Measurements from ENCODE around the gene PWWP2B. TPM values are rescaled to one million over a fixed set of nuclear protein-coding genes. Genes with fewer than 3 reads are reported as not detected.

PWWP2B gene
- total and polyA plus RNA-seq, 10 of the 15 experiments (the other 5 are each of a cell fraction or from before 2014, with no cell fraction given) = 0.04 to 0.87 (median 0.35) TPM; not detected in 4

DNA sequence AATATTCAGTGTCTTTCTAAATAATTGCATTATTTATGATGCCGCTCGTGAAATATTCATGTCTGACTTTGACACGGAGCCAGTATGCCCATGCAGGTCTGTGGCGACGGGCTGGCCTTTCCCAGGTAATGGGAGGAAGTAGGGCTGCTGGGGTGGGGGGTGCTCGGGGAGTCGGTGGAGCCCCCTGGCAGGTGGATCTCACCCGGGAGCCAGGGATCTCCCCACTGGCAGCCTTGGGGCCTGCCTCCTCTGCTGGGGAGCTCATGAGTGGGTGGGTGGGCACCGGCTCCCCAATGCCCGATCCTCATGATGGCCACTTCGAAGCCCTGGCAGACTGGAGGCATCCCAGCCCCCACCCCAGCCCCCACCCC, 52.8 kb downstream of the PWWP2B start (continued):
- TF ChIP-seq POLR2A (IDR thresholded peaks at IDR 0.05; ENCODE audit: low read depth, low read length) (no peak), SRF (IDR thresholded peaks at IDR 0.05; ENCODE audit: low read depth in 2 of 2, low read length in 2 of 2) (no peak), SREBF1 (IDR thresholded peaks at IDR 0.05; ENCODE audit: low read length) (no peak), STAT1 (conservative IDR thresholded peaks at IDR 0.05) (no peak)
- TF ChIP-seq, protein P1, sequence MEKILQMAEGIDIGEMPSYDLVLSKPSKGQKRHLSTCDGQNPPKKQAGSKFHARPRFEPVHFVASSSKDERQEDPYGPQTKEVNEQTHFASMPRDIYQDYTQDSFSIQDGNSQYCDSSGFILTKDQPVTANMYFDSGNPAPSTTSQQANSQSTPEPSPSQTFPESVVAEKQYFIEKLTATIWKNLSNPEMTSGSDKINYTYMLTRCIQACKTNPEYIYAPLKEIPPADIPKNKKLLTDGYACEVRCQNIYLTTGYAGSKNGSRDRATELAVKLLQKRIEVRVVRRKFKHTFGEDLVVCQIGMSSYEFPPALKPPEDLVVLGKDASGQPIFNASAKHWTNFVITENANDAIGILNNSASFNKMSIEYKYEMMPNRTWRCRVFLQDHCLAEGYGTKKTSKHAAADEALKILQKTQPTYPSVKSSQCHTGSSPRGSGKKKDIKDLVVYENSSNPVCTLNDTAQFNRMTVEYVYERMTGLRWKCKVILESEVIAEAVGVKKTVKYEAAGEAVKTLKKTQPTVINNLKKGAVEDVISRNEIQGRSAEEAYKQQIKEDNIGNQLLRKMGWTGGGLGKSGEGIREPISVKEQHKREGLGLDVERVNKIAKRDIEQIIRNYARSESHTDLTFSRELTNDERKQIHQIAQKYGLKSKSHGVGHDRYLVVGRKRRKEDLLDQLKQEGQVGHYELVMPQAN (conservative IDR thresholded peaks at IDR 0.05) = no peak
- TF ChIP-seq, protein P2, sequence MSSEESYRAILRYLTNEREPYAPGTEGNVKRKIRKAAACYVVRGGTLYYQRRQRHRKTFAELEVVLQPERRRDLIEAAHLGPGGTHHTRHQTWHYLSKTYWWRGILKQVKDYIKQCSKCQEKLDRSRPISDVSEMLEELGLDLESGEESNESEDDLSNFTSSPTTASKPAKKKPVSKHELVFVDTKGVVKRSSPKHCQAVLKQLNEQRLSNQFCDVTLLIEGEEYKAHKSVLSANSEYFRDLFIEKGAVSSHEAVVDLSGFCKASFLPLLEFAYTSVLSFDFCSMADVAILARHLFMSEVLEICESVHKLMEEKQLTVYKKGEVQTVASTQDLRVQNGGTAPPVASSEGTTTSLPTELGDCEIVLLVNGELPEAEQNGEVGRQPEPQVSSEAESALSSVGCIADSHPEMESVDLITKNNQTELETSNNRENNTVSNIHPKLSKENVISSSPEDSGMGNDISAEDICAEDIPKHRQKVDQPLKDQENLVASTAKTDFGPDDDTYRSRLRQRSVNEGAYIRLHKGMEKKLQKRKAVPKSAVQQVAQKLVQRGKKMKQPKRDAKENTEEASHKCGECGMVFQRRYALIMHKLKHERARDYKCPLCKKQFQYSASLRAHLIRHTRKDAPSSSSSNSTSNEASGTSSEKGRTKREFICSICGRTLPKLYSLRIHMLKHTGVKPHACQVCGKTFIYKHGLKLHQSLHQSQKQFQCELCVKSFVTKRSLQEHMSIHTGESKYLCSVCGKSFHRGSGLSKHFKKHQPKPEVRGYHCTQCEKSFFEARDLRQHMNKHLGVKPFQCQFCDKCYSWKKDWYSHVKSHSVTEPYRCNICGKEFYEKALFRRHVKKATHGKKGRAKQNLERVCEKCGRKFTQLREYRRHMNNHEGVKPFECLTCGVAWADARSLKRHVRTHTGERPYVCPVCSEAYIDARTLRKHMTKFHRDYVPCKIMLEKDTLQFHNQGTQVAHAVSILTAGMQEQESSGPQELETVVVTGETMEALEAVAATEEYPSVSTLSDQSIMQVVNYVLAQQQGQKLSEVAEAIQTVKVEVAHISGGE (CRISPR knock-in tag; IDR thresholded peaks at IDR 0.05) = no peak
- TF ChIP-seq, protein P3, sequence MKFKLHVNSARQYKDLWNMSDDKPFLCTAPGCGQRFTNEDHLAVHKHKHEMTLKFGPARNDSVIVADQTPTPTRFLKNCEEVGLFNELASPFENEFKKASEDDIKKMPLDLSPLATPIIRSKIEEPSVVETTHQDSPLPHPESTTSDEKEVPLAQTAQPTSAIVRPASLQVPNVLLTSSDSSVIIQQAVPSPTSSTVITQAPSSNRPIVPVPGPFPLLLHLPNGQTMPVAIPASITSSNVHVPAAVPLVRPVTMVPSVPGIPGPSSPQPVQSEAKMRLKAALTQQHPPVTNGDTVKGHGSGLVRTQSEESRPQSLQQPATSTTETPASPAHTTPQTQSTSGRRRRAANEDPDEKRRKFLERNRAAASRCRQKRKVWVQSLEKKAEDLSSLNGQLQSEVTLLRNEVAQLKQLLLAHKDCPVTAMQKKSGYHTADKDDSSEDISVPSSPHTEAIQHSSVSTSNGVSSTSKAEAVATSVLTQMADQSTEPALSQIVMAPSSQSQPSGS (IDR thresholded peaks at IDR 0.05; ENCODE audit: low read length) = no peak
